GM23338 (cell line): ENCODE data around the gene PERM1.

Experiments used
- CREB1 ChIP-seq: fragments of 250-450 bp; sonication (Bioruptor Pico); IDR thresholded peaks from 2 replicates; pipeline ENCODE4 v1.5.0; 2020; ENCODE audit warnings: low read depth, mild to moderate bottlenecking, moderate library complexity
- CTCF ChIP-seq, 2 experiments: fragments of 200-600 bp in 1 of 2; sonication (generic) in 1 of 2; conservative IDR thresholded peaks; 2 replicates each; pipeline versions ENCODE4 v1.5.1 to v1.6.1; 2016 to 2017; ENCODE audit warnings: antibody characterized with exemption in 2 of 2, low read depth in 2 of 2, mild to moderate bottlenecking in 2 of 2, moderate library complexity in 1 of 2
- EZH2 ChIP-seq: fragments of 200-600 bp; sonication (generic); IDR thresholded peaks from one replicate; pipeline ENCODE4 v1.8.0; 2017; ENCODE audit warnings: antibody characterized with exemption, mild to moderate bottlenecking, low read depth; ENCODE audit not compliant: unreplicated experiment
- EZH2phosphoT487 ChIP-seq: fragments of 200-600 bp; sonication (generic); IDR thresholded peaks from one replicate; pipeline ENCODE4 v1.8.1; 2018; ENCODE audit warnings: antibody characterized with exemption; ENCODE audit not compliant: unreplicated experiment
- JUNB ChIP-seq: IDR thresholded peaks from one replicate; pipeline ENCODE4 v1.6.1; 2016; ENCODE audit warnings: antibody characterized with exemption; ENCODE audit not compliant: unreplicated experiment
- NANOG ChIP-seq: IDR thresholded peaks from 2 replicates; pipeline ENCODE4 v1.6.1; 2016; ENCODE audit warnings: antibody characterized with exemption, borderline replicate concordance
- POLR2AphosphoS5 ChIP-seq: IDR thresholded peaks from 2 replicates; pipeline ENCODE4 v1.6.1; 2016; ENCODE audit warnings: antibody characterized with exemption, low read depth
- REST ChIP-seq: IDR thresholded peaks from one replicate; pipeline ENCODE4 v1.6.1; 2018; ENCODE audit warnings: antibody characterized with exemption; ENCODE audit not compliant: unreplicated experiment
- STAT1 ChIP-seq: IDR thresholded peaks from one replicate; pipeline ENCODE4 v1.6.1; 2016; ENCODE audit warnings: antibody characterized with exemption; ENCODE audit not compliant: unreplicated experiment
- ZNF114 ChIP-seq: fragments of 250-450 bp; sonication (Bioruptor Pico); IDR thresholded peaks from 2 replicates; pipeline ENCODE4 v1.5.0; 2020; ENCODE audit warnings: mild to moderate bottlenecking, moderate library complexity

- TF ChIP-seq CTCF (conservative IDR thresholded peaks at IDR 0.05; ENCODE audit: low read depth in 2 of 2), result no peak
- no peak for TF ChIP-seq EZH2
- TF ChIP-seq REST, result no peak
- no peak for TF ChIP-seq JUNB
- no peak for TF ChIP-seq POLR2AphosphoS5
- no peak for TF ChIP-seq ZNF114 (CRISPR knock-in tag)
- TF ChIP-seq NANOG, result no peak
- no peak for TF ChIP-seq EZH2phosphoT487
- no peak for TF ChIP-seq STAT1
- TF ChIP-seq CREB1 (CRISPR knock-in tag), result no peak
Measured at GRCh38 chr1:992362-992761, 10.5 kb upstream of the PERM1 start.
